IPS-NIHi7 (cell line): ENCODE data around the gene FASTK.
A peak's percentile ranks its signal among the peaks of the same experiment; 100 is the strongest.

ENCODE experiments used
- DNase-seq: peaks from one replicate; pipeline ENCODE4 v3.0.0; 2012; ENCODE audit warnings: mixed read lengths; ENCODE audit errors: extremely low spot score

FASTK gene

DNA sequence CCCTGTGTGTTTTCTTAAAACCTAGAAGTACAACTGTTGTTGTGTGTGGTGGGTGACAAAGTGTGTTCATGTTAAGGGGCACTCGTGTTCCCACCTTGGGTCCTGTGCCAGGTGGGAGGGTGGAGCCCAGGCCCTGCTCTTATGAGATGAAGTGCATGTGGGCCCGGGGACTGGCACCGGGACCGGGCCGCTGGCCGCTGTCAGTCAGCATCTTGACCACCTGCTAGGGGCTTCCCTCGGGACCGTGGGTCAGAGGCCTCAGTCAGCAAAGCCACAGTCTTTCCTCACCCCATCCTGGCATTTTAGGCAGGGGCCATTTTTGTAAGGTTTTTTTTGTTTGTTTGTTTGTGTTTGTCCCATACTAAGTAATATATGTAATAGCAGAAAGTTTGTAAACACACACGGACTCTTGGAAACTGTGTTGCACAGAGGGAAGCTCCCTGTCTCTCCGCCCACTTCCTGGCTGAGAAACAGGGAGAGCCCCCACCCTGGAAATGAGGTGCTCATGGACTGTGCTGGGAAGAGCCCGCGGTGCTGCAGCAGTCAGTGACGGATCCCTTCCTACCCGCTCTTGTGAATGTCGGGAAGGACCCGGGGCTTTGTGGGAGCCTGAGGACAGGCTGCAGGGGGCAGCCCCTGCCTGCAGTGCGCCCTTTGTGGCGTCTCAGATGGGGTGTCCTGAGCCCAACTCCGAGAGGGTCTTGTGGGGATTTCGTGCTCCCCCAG lies 19.0 kb upstream of the FASTK start:
- DNase-seq: no peak

- no peak for DNase-seq
Measured at GRCh38 chr7:151095828-151096475, 15.3 kb upstream of the FASTK start.

GRCh38 chr7:151095123-151095797 lies 14.7 kb upstream of the FASTK start:
- no peak for DNase-seq

DNA sequence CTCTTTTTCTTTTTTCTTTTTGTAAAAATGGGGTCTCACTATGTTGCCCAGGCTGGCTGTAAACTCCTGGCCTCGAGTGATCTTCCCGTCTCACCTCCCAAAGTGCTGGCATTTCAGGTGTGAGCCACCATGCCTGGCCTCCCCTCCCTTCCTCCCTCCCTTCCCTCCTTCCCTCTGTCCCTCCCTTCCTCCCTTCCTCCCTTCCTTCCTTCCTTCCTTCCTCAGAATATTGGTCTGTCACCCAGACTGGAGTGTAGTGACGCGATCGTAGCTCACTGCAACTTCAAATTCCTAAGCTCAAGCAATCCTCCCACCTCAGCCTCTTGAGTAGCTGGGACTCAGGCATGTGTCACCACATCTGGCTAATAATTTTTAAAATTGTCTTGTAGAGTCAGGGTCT lies 14.1 kb upstream of the FASTK start:
- DNase-seq: no peak

DNA sequence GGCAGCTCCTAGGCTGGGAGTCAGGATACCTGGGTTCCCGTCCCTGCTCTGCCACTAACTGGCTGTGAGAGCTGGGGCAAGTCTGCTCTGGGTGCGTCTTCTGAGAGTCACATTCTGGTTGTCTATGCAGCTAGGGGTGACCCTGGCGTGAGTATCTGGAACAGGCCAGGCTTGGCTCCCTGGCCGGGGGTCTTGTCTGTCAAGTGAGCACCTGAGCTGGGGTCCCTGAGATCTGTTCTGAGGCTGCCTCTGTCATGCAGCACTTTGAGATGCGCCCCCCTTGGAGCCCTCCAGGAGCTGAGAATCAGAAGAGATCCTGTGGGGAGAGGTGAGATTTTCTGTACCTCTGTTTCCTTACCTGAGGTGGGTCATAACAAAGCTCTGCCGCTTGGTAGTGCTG lies 13.1 kb upstream of the FASTK start:
- no peak for DNase-seq

- no peak for DNase-seq
Measured at GRCh38 chr7:151091988-151092387, 11.4 kb upstream of the FASTK start.

DNA sequence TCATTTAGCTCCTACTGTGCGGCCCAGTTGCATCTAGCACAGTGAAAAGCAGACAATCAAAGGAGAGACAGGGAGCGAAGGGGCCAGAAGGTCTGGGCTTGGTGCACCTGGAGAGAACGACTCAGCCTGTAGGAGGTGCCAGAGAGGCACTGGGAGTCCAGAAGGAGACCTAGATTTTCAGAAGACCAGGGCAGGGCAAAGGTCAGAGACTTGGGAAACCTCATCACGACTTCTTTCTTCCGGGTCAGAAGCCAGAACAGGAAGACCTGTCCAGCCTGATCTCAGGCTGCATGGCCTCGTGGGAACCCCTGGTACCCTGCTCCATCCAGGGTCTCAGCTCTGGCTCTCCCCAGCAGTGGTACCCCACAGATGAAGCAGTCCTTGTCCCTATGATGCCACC lies 10.8 kb upstream of the FASTK start:
- DNase-seq: peak; percentile 68

- DNase-seq: no peak
Measured at GRCh38 chr7:151091003-151091402, 10.4 kb upstream of the FASTK start.

- no peak for DNase-seq
Measured at GRCh38 chr7:151089893-151090730, 9.5 kb upstream of the FASTK start.

GRCh38 chr7:151088856-151089699 lies 8.5 kb upstream of the FASTK start:
- peak; percentile 42 for DNase-seq

DNA sequence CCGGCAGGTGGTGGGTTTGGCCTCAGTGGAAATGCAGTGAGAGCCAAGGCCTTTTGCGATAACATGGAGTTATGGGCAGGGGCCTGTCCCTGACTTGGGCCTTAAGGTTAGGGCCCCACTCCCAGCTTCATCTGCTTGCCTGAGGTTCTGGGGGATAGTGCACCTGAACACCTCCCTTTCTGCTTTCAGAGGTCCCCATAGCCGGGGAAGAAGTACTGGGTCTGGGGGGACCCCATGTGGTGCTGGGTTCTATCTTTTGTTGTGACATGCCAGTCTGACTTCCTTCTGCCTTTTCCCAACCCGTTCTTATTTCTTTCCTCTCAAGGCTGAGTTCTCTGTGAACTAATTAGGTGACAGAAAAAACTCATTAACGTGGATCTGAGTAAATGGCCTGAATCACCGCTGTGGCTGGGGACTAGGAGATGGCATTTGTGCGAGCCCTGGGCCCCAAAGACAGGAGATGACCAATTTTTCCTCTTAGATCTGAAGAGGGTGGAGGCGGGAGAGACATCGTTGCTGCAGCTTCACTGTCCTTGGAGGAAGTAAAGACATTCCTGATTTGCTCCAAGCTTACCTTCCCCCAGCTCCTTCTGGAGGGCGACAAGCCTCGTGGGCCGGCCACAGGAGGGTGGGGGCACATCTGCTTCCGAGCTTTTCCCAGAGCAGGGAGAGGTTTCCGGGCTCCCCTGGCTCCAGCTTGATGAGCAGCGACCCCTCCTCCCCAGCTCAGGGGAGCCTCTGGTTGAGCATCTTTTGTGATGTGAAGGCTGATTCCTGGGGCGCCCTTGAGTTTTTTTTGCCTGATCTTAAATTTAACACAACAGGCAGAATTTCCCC lies 7.6 kb upstream of the FASTK start:
- no peak for DNase-seq

DNA sequence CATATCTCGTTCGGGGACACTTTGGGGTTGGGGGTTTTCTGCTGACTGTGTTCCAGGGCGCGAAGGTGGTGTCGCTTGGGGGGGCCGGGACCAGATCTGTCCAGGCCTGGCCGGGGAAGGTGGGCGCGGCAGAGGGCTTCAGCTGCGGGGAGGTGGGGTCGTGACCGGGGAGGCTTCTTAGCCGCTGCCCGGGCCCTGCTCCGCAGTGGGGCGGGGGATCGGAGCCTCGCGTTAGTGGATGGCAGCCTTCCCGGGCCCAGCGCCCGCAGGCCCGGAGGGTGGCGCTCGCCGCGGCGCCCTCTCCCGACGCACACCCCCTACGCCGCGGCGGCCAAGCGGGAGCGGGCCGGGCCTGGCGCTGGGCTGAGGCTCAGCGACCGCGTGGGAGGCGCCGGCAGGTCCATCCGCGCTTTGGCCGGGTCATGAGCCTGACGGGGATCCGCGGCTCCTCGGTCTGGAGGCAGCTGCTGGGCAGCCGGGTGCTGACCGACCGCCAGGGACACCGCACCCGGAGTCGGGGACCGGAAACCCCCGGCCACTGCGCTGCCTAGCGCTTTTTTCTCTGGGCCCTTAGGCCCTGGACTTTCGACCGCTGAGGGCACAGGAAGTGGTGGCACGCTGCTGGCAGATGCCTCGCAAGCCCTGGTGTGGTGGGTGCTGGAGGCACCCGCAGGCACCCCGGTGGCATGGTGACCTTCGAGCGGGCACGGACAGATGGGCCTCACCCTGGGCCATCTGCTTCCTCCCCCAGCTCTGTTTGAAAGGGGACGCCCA lies 6.8 kb upstream of the FASTK start:
- no peak for DNase-seq

DNA sequence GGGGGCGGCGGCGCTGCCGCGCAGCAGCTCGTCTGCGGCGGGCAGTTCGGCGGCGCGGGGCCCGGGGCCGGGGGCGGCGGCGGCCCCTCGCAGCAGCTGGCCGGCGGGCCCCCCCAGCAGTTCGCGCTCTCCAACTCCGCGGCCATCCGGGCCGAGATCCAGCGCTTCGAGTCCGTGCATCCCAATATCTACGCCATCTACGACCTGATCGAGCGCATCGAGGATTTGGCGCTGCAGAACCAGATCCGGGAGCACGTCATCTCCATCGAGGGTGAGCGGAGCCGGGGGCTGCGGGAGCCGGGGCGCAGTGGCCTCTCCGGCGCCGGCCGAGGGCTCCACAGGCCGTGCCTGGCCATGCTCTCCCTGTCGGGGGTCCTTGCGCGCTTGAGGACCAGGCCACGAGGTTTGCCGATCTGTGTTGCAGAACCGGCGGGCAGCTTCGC lies 6.2 kb upstream of the FASTK start:
- no peak for DNase-seq

DNA sequence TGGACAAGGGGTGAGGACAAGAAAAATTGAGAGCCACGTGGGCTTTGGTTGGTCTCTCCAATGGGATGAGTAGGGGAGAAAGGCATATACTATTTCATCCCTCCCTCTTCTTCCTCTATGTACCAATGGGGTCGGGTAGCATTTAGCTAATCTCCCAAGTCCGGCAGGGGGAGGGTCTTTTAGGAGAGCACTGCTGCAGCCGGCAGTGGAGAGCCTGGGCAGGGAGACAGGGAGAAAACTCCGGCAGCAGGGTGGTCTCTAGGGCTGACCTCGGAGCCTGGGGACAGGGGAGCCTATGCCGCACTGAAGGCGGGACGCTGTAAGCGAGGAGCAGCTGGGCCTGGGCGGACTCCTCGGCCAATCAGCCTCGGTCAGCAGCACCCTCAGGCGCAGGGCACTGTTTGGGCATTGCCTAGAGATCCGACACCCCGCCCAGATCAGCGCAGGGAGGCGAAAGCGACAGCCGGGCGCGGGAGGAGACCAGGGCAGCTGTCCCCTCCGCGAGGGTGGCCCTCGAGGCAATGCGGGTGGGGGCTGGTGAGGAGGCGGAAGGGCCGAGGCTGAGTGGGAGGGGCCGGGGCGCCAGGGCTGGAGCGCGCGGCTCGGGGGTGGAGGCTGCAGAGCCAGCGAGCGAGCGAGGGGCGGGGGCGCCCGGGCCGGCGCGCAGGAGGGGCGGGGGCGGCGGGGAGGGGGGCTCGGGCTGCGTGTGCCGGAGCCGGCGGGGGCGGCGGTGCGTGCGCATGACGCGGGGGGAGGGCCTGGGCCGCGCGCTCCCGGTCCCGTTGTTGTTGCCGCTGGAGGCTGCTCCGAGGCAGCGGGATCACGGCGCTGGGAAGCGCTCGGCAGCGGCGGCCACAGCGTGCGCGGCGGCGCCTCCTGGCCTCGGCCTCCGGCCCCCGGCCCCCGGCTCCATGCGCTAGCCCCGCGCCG lies 5.3 kb upstream of the FASTK start, which contains the start of gene AGAP3:
AGAP3 (plus strand) TSS at position 785 of the 930 bp plus-strand sequence. CDS start 267 bp downstream, outside the sequence.
- peak; percentile 87 for DNase-seq

DNA sequence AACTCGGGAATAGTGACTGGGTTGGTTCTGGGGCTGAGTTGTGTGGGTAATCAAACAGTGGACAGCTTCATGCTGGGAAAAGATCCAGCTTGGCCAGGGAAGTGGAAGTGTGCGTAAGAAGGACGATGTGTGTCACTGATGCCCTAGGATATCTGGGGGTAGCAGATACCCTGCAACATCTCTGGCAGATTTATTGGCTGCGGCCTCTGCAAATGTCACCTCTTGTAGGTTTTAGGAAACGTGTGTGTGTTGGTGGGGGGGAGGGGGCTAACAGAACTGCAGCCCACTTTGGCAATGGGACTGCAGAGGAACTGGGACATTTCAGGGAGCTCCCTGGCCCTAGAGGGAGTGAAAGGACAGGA lies 4.7 kb upstream of the FASTK start:
- DNase-seq: no peak

- no peak for DNase-seq
Measured at GRCh38 chr7:151083824-151084160, 3.2 kb upstream of the FASTK start.

DNA sequence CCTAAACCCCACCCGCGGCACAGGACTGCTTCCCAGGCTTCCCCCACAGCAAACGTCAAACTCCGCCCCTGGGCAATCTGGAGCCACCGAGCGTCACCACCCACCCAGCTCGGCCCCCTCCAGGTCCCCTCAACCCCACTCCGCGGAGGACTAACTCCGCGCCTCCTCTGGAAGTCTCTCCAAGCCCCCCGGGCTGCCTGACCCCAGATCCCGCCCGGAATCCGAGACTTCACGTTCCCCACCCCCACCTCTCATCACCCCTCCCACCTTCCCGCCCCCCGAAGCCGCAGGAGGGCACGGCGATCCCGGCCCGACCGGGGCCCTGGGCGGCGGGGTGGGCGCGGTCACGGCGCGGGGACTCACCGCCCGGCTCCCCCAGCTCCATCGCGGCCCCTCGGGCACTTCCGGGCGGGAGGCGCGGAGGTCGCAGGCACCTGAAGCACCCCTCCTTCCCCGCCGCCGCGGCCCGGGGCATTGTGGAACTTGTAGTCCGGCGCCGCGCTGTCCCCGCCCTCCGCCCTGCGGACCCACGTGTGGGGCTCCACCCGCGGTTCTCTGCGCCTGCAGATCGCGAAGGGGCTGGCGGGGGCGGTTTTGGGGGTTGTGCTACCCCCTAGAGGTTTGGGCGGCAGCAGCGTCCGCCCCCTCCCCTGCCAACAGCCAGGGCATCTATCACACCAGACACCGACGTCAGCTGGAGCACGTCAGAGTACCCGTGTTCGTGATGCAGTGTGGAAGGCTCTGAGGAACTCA lies 2.6 kb upstream of the FASTK start, which contains the start of gene TMUB1:
TMUB1 (minus strand) TSS at position 423 of the 753 bp plus-strand sequence. CDS start 930 bp downstream, outside the sequence.
- no peak for DNase-seq
